ENCODE results near the gene EMP1. TPM values are rescaled to one million over a fixed set of nuclear protein-coding genes. Genes with fewer than 3 reads are reported as not detected.

Gene EMP1
- total and polyA plus RNA-seq, 2 experiments from 2014 or later, result 51.1 to 67.3 TPM

DNA sequence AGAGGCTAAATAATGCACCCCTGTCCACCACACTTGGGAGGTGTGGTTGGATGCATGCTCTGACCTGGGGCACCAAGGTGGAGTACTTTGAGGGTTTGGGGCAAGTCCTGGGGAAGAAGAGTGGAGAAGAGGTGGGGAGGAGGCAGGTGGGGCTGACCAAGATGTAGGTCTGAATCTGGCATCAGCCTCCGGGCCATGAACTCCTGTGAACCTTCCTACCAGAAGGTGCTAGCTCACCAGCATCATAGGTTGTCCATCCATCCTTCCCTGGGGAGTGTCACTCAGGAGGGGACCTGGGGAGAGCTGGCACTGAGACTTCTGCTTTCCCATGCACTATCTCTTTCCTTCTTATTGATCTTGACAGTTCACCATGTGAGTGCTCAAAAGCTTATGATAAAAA, 13.6 kb upstream of the EMP1 start:
- H3K79me2 ChIP-seq, result no peaks in the 10 kb centered on the region
- H3K9me2 ChIP-seq (replicated peaks; ENCODE audit: insufficient read depth), result no peaks in the 10 kb centered on the region
- H4K20me1 ChIP-seq (ENCODE audit: insufficient read depth, poor library complexity, severe bottlenecking), result no peaks in the 10 kb centered on the region
- H3K4me2 ChIP-seq, result no peak overlapping the region
- no peaks in the 10 kb centered on the region for H3K9me3 ChIP-seq (ENCODE audit: low read depth)
- H3K27ac ChIP-seq, result no peak overlapping the region
- no peak overlapping the region for H3K4me3 ChIP-seq
- no peak overlapping the region for H2AFZ ChIP-seq
- TF ChIP-seq EZH2phosphoT487 (IDR thresholded peaks at IDR 0.05; ENCODE audit: low read depth, severe bottlenecking, unreplicated experiment) (no peak), EZH2 (IDR thresholded peaks at IDR 0.05; ENCODE audit: borderline replicate concordance) (no peak), CTCF (IDR thresholded peaks at IDR 0.05; ENCODE audit: poor library complexity) (no peak)
- H3K36me3 ChIP-seq (replicated peaks; ENCODE audit: insufficient read depth, low read depth), result no peaks in the 10 kb centered on the region
- peaks cover 10% of the 10 kb centered on the region for H3K4me1 ChIP-seq (ENCODE audit: insufficient read depth)
- no peaks in the 10 kb centered on the region for H3K27me3 ChIP-seq
- WGBS (ENCODE audit: low lambda C conversion rate, missing lambda C conversion rate), result 94% methylated on average over 1 of the region's 1 CpG
- no peak for DNase-seq (ENCODE audit: low spot score)

DNA sequence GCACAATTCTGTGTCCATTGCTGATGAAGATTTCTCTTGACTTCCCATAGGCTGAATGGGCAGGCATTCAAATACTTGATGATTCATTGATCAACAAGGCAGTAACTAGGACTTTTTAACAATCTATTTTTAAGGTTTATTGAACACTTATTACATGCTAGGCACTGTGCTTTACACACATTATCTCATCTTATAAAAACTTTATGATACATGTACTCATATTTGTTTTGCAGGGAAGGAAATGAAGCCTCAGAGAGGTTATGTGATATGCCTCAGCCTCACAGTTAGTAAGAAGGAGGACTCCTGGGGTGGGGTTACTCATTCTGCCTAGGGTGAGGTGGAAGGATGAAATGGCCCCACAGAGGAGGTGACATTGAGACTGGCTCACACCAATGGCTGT, 12.9 kb upstream of the EMP1 start:
- Histone ChIP-seq H3K4me1 (ENCODE audit: insufficient read depth) (peaks cover 10% of the 10 kb centered on the region), H3K4me2 (no peak overlapping the region), H3K4me3 (no peak overlapping the region), H3K27me3 (no peaks in the 10 kb centered on the region), H2AFZ (no peak overlapping the region), H3K9me3 (ENCODE audit: low read depth) (no peaks in the 10 kb centered on the region), H3K79me2 (no peaks in the 10 kb centered on the region), H3K36me3 (replicated peaks; ENCODE audit: insufficient read depth, low read depth) (no peaks in the 10 kb centered on the region), H4K20me1 (ENCODE audit: insufficient read depth, poor library complexity, severe bottlenecking) (no peaks in the 10 kb centered on the region), H3K27ac (no peak overlapping the region), H3K9me2 (replicated peaks; ENCODE audit: insufficient read depth) (no peaks in the 10 kb centered on the region)
- TF ChIP-seq CTCF (IDR thresholded peaks at IDR 0.05; ENCODE audit: poor library complexity) (no peak), EZH2 (IDR thresholded peaks at IDR 0.05; ENCODE audit: borderline replicate concordance) (no peak), EZH2phosphoT487 (IDR thresholded peaks at IDR 0.05; ENCODE audit: low read depth, severe bottlenecking, unreplicated experiment) (no peak)
- no peak for DNase-seq (ENCODE audit: low spot score)

GRCh38 chr12:13186302-13186701, 10.2 kb upstream of the EMP1 start:
- Histone ChIP-seq H3K4me2 (no peak overlapping the region), H3K9me2 (replicated peaks; ENCODE audit: insufficient read depth) (no peaks in the 10 kb centered on the region), H3K79me2 (no peaks in the 10 kb centered on the region), H3K36me3 (replicated peaks; ENCODE audit: insufficient read depth, low read depth) (no peaks in the 10 kb centered on the region), H3K9me3 (ENCODE audit: low read depth) (no peaks in the 10 kb centered on the region), H3K4me1 (ENCODE audit: insufficient read depth) (no peaks in the 10 kb centered on the region), H4K20me1 (ENCODE audit: insufficient read depth, poor library complexity, severe bottlenecking) (no peaks in the 10 kb centered on the region), H2AFZ (no peak overlapping the region), H3K4me3 (no peak overlapping the region), H3K27me3 (no peaks in the 10 kb centered on the region), H3K27ac (peak overlapping the region; percentile 54)
- no peak for DNase-seq (ENCODE audit: low spot score)
- TF ChIP-seq EZH2phosphoT487 (IDR thresholded peaks at IDR 0.05; ENCODE audit: low read depth, severe bottlenecking, unreplicated experiment) (no peak), CTCF (IDR thresholded peaks at IDR 0.05; ENCODE audit: poor library complexity) (no peak), EZH2 (IDR thresholded peaks at IDR 0.05; ENCODE audit: borderline replicate concordance) (no peak)
- 84% methylated on average over 4 of the region's 4 CpGs for WGBS (ENCODE audit: low lambda C conversion rate, missing lambda C conversion rate)

- DNase-seq (ENCODE audit: low spot score), result no peak
- Histone ChIP-seq H3K79me2 (no peaks in the 10 kb centered on the region), H3K36me3 (replicated peaks; ENCODE audit: insufficient read depth, low read depth) (no peaks in the 10 kb centered on the region), H3K9me3 (ENCODE audit: low read depth) (no peaks in the 10 kb centered on the region), H3K27me3 (no peaks in the 10 kb centered on the region), H3K9me2 (replicated peaks; ENCODE audit: insufficient read depth) (no peaks in the 10 kb centered on the region), H3K4me1 (ENCODE audit: insufficient read depth) (no peaks in the 10 kb centered on the region), H4K20me1 (ENCODE audit: insufficient read depth, poor library complexity, severe bottlenecking) (no peaks in the 10 kb centered on the region), H3K27ac (peak overlapping the region; percentile 54), H3K4me2 (no peak overlapping the region), H2AFZ (no peak overlapping the region), H3K4me3 (no peak overlapping the region)
- 53% methylated on average over 4 of the region's 4 CpGs for WGBS (ENCODE audit: low lambda C conversion rate, missing lambda C conversion rate)
- TF ChIP-seq CTCF (IDR thresholded peaks at IDR 0.05; ENCODE audit: poor library complexity), result no peak
- no peak for TF ChIP-seq EZH2phosphoT487 (IDR thresholded peaks at IDR 0.05; ENCODE audit: low read depth, severe bottlenecking, unreplicated experiment)
- TF ChIP-seq EZH2 (IDR thresholded peaks at IDR 0.05; ENCODE audit: borderline replicate concordance), result no peak
Observed at GRCh38 chr12:13187399-13187798, 9.1 kb upstream of the EMP1 start.
